Measurements from ENCODE around the gene EDC4.
A peak's percentile ranks its signal among the peaks of the same experiment; 100 is the strongest.
"Not testable (repeated sequence)": the region's sequence is repeated elsewhere in the genome, so short reads cannot be mapped to it uniquely, and the experiment has no call there.

EDC4 gene, protein sequence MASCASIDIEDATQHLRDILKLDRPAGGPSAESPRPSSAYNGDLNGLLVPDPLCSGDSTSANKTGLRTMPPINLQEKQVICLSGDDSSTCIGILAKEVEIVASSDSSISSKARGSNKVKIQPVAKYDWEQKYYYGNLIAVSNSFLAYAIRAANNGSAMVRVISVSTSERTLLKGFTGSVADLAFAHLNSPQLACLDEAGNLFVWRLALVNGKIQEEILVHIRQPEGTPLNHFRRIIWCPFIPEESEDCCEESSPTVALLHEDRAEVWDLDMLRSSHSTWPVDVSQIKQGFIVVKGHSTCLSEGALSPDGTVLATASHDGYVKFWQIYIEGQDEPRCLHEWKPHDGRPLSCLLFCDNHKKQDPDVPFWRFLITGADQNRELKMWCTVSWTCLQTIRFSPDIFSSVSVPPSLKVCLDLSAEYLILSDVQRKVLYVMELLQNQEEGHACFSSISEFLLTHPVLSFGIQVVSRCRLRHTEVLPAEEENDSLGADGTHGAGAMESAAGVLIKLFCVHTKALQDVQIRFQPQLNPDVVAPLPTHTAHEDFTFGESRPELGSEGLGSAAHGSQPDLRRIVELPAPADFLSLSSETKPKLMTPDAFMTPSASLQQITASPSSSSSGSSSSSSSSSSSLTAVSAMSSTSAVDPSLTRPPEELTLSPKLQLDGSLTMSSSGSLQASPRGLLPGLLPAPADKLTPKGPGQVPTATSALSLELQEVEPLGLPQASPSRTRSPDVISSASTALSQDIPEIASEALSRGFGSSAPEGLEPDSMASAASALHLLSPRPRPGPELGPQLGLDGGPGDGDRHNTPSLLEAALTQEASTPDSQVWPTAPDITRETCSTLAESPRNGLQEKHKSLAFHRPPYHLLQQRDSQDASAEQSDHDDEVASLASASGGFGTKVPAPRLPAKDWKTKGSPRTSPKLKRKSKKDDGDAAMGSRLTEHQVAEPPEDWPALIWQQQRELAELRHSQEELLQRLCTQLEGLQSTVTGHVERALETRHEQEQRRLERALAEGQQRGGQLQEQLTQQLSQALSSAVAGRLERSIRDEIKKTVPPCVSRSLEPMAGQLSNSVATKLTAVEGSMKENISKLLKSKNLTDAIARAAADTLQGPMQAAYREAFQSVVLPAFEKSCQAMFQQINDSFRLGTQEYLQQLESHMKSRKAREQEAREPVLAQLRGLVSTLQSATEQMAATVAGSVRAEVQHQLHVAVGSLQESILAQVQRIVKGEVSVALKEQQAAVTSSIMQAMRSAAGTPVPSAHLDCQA (N-terminal part only)

DNA sequence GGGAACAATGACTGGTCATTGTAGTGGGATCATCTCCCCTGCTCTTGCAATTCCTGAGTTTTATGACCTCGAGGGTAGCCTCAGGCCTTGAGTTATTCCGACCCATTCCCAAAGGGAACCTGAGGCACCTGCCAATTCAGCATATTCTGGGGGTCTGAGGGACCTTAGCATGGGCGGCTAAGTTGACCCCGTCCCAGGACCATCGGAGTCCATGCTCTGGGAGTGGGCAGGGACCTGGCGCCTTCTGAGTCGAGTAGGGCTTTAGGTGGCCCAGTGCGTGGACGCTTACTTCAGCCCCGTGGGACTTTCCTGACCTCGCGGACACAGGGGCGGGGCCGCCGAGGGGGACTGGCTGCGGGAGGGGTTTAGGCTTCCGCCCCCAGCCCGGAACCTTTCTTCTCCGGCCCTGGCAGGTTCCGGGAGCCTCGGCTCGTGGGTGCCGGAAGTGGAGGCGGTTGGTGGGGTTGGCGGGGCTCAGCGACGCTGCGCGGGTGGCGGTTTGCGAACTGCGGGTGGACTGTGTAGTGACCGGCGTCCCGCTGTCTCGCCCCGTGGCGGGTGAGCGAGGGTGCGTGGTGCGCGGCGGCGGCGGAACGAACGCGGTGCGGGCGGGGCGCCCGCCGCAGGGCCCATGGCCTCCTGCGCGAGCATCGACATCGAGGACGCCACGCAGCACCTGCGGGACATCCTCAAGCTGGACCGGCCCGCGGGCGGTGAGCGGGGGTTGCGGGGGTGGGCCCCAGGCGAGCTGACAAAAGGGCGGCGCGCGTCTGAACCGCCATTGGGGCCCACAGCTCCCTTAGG, at the start of gene EDC4:
Gene EDC4, plus strand, starts transcription at position 422 of the 804 bp plus-strand sequence. Its CDS starts 210 bp downstream, at position 632.
- no peak for DNase-seq

DNA sequence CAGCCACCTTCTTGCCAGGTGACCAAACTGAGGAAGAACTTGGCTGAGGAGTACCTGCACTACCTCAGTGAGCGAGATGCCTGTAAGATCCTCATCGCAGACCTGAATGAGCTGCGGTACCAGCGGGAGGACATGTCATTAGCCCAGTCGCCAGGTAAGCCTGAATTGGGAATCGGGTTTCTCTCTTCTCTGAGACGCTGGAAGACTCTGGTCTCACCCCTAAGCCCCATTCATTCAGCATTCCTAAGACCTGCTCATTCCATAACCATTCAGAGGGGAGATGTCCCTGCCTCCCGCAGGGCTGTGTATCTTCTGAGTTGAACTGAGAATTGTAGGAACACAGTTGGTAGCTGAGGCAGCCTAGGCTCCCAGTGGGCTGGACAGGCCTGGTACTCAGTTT, 47.7 kb upstream of the EDC4 start:
- no peak for DNase-seq

DNA sequence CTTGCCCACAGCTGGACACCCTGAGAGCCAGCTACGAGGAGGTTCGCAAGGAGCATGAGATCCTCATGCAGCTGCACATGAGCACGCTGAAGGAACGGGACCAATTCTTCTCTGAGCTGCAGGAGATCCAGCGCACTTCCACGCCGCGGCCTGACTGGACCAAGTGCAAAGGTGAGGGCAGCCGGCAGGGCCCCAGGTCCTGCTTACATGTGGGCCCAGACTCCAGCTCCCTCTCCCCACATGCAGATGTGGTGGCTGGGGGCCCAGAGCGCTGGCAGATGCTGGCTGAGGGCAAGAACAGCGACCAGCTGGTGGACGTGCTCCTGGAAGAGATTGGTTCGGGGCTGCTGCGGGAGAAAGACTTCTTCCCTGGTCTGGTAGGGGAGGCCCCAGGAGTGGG, 46.9 kb upstream of the EDC4 start:
- DNase-seq, result no peak

DNA sequence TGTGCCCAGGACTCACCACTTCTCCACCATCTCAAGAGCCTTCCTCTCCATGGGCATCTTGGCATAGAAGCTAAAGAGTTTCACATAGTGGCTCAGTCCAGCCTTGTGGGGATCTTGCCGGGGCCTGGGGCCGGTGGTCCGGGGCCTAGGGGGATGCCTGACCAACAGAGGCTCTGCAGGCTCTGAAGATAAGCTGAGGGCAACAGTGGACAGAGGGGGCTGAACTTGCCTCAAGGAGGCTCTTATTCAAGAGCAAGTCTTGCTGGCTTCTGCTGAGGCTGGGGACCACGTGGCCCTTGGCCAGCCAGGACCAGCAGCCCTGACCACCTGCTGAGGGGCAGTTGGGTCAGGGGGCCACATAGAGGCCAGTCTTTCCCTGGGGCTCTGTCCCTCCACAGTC, 44.2 kb upstream of the EDC4 start:
- no peak for DNase-seq

DNA sequence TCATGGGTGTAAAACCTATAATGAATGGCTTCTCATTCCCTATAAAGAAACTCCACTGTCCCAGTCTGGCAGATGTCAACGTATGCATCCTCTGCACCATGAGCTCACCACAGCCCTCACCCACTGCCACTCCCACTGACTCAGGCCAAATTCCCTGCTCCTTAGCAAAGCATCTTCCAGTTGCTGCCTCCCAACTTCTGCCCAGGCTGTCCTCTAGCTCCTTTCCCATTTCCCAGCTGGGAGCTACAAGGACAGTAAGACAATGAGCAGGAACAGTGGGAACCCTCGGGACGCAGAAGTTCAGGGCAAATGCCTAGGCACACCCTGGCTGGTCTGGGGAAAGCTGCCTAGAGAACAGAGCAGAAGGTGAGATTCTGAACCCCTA, 39.8 kb upstream of the EDC4 start:
- no peak for DNase-seq

DNA sequence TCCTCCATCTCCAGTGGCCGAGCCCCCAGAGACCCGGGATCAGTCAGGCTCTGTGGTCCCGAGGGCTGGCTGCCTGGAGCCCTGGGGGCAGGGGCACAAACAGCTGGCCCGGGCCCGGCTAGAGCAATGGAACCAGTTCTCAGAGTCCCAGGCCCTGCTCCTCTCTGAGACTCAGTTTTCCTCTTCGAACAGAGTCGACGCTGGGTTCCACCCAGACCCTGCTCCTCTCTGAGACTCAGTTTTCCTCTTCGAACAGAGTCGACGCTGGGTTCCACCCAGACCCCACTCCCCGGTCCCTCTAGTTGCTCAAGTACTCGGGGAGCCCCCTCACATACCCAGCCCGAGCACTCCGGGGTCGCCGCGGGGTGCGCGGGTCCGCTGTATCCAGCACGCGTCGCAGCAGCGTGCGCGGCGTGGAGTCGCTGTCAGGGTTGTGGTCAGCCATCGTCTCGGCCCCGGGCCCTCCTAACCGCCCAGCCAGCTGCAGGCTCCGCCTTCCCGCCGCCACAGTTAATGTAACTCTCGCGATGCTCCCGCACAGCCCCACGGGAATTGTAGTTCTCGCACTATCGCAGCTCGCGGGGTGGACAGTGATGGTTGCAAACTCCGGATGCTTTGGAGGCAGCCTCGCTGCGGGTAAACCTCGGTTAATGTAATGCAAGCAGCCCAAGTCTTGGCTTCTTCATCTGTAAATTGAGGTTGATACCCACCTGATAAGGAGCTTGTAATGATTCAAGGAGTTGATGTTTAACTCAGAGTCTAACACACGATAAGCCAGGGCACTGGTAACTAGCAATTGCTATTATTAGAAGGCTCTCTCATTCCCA, 39.2 kb upstream of the EDC4 start:
- DNase-seq, result peak; percentile 31

DNA sequence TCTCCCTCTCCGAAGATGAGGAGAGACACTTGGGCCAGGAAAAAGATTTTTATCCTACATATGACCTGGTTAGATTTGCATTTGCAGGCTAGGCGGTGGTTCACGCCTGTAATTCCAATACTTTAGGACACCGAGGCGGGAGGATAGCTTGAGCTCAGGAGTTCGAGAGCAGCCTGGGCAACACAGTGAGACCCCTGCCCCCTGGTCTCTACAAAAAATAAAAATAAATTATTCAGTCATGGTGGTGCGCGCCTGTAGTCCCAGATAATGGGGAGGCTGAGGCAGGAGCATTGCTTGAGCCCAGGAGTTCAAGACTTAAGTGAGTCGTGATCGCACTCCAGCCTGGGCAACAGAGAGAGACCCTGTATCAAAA, 38.6 kb upstream of the EDC4 start:
- DNase-seq, result no peak

DNA sequence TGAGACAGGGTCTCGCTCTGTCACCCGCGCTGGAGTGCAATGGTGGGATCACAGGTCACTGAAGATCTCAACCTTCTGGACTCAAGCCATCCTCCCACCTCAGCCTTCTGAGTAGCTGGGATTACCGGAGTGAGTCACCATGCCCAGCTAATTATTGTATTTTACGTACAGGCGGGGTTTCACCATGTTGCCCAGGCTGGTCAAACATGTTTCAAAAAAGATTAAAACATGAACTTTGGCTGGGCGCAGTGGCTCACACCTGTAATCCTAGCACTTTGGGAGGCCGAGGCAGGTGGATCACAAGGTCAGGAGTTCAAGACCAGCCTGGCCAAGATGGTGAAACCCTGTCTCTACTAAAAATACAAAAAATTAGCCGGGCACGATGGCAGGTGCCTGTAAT, 35.7 kb upstream of the EDC4 start:
- DNase-seq, result not testable (repeated sequence)

DNA sequence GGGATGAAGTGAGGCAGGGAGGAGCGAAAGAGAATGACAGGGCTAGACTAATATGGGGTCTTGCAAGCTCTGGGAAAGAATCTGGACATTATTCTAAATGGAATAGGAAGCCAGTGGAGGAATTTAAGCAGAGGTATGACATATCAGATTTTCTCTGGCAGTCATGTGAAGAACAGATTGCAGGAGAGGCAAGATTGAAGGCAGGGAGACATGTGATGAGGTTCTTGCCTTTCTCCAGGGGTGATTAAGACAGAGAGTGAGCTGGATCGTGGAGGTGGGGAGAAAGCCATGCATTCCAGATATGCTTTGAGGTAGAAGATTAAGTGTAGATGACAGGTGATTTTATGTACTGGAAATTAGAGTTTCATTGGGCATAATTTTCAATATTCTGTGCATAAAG, 35.0 kb upstream of the EDC4 start:
- no peak for DNase-seq

DNA sequence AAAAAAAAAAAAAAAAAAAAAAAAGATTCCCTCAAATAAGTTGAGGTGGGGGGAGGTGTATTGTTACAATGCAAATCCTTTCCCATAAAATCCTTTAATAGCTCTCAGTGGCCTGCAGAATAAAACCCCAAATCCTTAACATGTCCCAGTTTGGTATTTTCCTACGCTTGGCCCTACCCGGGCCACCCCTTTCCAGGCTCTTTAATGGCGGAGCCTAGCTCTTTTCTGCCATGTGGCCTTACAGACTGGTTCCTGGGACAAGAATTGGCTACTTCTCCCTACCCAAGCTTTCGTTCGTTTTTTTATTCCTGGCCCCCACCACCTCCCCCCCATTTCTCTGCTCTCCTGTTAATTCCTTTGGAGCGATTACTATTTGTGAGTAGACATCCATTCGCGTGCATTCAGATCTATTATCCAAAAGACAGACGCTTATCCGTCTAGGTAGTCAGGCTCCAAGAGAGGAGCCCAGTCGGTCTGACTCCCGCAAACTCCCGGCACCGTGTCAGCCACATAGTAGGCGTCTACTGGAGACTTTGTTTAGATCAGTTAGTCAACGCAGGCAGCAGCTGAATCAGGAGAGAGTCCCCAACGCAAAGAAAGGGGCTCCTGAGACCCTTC, 31.5 kb upstream of the EDC4 start:
- DNase-seq, result no peak

DNA sequence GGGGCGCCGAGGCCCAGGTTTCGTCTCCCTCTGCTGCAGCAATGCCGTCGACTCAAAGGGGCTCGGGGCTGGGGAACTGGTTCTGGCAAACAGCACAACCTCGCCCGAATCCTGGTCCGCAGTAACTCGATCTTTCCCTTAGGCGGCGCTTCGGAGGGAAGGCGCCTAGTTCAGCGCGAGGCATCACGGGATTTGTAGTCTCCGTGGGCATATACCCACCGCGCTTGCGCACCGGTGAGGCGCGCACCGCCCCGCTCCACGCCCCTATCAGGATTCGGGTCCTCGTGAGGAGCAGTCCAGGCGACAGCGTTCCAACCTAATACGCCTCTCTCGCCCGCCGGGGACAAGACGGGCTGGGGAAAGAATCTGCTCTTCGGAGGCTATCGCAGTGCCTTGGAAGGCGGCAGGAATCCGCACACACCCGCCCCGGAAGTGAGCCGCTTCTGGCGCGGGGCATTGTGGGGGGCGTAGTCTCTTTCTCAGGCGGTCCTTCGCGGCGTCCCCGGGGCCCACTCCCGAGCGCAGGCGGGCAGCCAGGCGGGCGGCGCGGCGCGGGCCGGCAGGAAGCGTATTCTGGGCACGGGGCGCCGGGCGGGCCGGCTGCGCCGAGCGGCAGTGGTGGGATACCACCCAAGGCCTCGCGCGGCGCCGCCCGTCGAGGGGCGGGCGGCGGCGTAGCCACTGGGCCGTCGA, 30.9 kb upstream of the EDC4 start, which contains the start of gene THAP11:
Gene THAP11, plus strand, starts transcription at position 505 of the 693 bp plus-strand sequence. CDS start 235 bp downstream, outside the sequence.
- peak; percentile 82 for DNase-seq

DNA sequence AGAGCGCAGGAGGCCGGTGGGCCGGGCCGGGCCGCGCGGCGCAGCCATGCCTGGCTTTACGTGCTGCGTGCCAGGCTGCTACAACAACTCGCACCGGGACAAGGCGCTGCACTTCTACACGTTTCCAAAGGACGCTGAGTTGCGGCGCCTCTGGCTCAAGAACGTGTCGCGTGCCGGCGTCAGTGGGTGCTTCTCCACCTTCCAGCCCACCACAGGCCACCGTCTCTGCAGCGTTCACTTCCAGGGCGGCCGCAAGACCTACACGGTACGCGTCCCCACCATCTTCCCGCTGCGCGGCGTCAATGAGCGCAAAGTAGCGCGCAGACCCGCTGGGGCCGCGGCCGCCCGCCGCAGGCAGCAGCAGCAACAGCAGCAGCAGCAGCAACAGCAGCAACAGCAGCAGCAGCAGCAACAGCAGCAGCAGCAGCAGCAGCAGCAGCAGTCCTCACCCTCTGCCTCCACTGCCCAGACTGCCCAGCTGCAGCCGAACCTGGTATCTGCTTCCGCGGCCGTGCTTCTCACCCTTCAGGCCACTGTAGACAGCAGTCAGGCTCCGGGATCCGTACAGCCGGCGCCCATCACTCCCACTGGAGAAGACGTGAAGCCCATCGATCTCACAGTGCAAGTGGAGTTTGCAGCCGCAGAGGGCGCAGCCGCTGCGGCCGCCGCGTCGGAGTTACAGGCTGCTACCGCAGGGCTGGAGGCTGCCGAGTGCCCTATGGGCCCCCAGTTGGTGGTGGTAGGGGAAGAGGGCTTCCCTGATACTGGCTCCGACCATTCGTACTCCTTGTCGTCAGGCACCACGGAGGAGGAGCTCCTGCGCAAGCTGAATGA, 30.1 kb upstream of the EDC4 start:
- DNase-seq, result no peak

DNA sequence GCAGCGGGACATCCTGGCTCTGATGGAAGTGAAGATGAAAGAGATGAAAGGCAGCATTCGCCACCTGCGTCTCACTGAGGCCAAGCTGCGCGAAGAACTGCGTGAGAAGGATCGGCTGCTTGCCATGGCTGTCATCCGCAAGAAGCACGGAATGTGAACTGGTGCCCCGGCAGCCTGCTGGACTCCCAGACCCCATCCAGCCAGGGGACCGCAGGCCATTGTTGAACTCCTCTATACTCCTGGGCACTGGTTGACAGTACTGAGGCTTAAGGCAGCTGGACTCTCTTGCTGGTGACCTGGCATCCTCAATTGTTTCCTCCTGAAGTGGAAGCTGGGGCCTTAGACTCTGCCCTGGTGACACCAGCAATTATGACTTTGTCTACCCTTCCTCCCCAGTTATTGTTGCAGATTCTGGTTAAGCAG, 29.5 kb upstream of the EDC4 start:
- DNase-seq, result no peak

DNA sequence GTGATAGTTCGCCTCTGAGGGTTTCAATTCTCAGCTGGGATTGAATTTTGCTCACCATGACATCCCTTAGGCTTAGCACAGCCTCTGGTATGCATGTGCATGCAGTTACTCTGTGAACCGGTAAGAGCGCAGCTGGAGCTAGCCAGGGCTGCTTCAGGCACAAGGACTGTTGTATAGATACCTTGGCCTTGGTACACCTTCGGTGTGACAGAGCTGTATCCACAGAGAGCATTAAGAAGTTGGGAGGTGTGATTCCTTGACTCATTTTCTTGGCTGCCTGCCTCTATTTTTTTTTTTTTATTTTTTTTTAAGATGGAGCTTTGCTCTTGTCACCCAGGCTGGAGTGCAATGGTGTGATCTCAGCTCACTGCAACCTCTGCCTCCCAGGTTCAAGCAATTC, 28.4 kb upstream of the EDC4 start:
- DNase-seq, result no peak

DNA sequence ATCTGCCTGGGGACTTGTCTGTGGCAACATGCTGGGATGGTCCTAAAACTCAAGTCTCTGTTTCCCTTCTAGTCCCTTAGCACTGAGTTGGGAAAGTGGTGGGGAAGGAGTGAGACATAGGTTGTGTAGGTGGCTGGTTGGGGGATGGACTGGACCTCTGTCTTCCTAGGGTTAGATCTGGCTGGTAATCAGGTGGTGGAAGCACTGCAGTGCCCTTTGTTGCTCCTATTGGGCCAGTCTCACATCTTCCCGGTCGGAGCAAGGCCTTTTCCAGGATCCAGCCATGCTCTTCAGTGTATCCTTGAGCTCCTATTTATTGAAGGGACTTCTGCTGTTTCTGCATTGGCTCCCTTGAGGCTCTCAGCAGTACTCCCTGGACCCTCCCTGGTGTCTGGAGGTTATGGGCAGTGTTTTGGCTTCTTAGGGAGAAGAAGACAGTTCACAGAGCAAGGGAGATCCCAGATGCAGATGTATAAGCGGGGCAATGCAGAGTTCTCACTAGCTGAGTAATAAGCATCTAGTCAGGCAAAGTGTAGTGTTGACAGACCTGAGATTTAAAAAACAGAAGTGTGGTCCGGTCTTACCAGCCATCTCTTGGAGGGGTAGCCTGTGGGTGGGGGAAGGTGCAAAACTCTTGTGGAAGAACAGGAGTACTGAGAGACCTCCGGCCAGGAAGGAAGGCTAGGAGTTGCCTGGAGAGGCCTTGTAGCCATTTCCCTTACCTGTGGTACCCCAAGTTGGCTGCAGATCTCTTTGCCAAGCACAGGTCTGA, 27.4 kb upstream of the EDC4 start:
- DNase-seq, result no peak

DNA sequence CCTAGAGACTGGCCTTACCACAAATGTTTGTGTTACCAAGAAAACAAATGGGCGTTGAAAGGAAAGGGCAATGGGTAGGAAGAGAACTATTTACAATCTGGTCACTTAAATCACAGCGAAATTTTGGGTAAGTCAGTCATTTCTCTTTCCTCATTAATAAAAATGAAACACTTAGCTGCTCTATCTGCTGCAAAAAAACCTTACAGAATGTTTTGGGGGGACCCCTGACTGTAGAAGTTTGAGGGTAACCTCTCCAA, 26.9 kb upstream of the EDC4 start:
- DNase-seq, result no peak

DNA sequence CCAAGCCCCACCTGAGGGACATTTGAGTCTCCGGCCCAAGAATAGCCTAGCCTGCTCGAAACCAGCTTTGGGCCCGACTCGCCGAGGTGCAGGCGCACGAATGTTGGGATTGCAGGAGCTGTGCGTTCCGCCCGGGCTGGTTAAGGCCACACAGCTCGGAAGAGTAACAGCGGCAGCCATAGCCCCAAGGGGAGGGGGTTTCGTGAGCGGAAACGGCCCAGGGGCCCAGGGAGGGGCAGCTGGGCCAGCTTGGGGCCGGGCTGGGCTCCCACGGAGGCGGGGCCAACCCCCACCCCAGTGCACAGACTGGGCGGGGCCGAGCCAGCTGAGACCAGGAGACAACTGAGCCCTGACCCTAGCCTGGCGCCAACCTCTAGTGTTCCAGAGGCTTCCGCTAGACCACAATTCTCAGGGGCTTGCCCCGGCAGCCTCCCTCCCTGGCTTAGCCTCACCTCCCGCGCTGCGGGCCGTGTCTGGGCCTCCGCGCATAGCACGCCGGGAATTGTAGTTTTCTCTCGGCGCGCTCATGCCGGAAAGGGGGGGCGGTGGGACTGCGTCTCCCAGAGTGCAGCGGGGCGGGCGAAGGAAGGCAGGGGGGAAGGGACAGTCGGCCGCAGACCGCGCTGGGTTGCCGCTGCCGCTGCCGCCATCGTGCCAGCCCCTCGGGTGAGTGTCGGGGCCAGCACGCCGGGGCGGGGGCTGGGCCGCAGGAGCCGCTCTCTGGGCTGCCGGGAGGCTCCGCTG, 26.4 kb upstream of the EDC4 start, which contains the start of gene NUTF2:
Gene NUTF2, plus strand, starts transcription at position 614 of the 744 bp plus-strand sequence. CDS start 18,198 bp downstream, outside the sequence.
- peak; percentile 93 for DNase-seq

All from NCI-H524 treated with DMSO at 0.1 percent for 48 hours (cell line).